GM12873 (cell line): ENCODE results near the gene TFDP2.

Experiments
- TF ChIP-seq, protein P1 (sequence below): IDR thresholded peaks from 2 replicates; pipeline ENCODE4 v1.5.1; 2012; ENCODE audit warnings: low read depth, mild to moderate bottlenecking, moderate library complexity, low read length, control low read depth; ENCODE audit not compliant: insufficient read depth; ENCODE audit errors: missing control alignments

TFDP2 gene

DNA sequence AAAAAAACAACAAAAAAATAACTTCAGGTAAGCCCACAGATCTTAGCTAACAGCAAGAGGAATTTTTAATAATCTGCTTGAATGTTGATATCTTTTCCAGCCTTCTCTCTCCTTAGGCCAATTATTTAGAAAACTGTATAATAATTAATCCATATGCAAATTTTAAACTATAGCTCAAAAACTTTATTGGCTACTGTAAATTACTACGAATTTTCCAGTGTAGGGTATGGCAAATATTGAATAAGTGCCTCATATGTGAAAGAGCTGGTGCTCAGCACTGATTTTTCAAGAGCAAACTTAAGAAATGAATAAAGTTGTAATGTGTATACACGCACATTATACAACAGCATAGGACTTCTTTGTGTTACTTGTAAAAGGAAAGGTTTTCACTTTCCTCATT, 123.0 kb downstream of the TFDP2 start:
- TF ChIP-seq, protein P1, sequence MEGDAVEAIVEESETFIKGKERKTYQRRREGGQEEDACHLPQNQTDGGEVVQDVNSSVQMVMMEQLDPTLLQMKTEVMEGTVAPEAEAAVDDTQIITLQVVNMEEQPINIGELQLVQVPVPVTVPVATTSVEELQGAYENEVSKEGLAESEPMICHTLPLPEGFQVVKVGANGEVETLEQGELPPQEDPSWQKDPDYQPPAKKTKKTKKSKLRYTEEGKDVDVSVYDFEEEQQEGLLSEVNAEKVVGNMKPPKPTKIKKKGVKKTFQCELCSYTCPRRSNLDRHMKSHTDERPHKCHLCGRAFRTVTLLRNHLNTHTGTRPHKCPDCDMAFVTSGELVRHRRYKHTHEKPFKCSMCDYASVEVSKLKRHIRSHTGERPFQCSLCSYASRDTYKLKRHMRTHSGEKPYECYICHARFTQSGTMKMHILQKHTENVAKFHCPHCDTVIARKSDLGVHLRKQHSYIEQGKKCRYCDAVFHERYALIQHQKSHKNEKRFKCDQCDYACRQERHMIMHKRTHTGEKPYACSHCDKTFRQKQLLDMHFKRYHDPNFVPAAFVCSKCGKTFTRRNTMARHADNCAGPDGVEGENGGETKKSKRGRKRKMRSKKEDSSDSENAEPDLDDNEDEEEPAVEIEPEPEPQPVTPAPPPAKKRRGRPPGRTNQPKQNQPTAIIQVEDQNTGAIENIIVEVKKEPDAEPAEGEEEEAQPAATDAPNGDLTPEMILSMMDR = no peak

DNA sequence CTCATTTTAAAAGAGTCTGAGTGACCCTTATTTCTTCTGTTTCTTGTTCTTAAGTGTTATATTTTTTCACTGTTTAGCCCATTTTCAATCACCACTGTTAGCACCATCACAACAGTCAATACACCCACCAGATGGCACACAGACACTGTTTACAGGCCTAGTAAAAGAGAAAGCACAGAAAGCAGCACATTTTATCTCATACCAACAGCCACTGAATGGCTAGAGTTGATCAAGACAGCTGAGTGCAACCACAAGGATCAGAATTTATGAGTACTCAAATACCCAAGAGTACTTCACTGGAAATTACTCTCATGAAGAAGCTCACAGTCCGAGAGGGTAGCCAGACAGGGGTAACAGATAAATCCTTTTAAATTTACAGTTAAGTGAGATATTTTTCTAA, 127.0 kb downstream of the TFDP2 start:
- TF ChIP-seq, protein P1 = peak; percentile 35

DNA sequence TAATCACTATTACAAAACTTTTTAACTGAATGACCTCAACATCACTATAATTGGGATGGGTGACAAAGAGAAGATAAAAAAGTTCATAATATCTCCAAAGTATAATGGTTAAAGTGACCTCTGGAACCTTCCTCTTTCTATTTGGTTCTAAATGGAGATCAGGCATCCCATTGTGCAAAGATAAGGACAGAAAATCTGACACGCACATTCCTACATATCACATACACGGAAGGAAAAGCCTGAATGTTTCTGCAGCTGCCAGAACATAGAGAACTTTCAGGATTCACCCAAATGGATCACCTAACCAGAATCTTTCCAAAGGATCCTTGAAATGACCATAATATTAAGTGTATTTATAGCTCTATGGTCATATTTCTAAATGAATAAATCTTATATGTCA, 128.2 kb downstream of the TFDP2 start:
- TF ChIP-seq, protein P1 = no peak

DNA sequence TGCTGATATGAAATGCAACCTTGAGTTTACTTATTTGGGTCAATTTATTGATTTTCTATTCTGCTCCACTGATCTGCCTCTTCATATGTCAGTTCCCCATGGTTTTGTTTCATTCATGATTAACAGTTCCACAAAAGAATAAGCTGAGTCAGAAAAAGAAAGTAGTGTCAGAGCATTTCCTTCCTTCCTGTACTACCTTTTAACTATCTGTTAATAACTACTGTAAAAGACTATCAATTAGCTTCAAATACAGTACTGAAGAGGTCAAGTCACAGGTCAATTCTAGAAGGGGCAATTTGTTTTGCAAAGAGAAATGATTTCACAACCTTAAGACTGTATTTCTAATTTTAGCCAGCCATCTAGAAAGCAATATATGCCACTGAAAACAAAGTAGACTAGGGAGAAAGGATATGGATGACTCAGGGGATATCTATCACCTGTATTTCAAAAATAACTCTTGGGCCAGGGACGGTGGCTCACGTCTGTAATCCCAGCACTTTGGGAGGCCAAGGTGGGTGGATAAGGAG, 129.5 kb downstream of the TFDP2 start:
- TF ChIP-seq, protein P1 = no peak

DNA sequence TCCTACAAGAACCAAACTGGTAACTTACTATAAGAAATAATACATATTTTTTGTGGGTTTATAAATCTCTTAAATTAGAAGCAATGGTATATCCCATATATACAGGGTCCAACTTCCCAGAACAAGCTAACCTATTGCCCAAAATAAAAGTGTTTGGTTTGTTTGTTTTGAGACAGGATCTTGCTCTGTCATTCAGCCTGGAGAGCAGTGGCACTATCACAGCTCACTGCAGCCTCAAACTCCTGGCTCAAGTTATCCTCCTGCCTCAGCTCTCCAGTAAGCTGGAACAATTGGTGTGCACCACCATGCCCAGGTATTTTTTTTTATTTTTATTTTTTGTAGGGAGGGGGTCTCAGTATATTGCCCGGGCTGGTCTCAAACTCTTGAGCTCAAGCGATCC, 135.4 kb downstream of the TFDP2 start:
- TF ChIP-seq, protein P1 = no peak

DNA sequence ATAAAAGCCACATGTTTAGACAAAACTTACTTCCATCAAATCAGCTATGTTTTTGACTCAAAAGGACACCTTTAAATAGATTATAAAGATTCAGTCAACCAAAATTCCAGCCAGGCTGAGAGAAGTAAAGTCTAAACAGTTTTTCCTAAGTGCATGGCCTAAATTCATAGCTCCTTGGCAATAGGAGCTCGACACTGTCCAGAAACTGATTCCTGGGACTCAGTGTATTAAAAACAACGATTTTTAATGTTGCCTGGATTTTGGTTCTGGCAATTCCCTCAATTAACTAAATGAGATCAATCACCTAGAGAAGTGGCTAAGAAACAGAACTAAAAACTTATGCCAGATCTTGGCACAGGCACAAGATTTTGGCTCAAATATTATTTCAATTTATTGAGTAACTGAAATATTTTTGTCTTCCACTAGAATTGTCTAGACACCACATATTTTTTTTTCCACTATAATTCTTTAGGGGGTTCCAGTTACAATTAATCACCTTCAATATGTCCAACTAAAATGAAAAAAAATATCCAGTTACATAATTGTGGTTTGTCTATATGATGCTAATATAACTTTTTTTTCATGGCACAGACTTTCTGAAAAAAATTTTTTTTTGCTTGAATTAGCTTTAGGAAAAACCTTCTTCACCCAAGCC, 135.9 kb downstream of the TFDP2 start:
- TF ChIP-seq, protein P1 = no peak

DNA sequence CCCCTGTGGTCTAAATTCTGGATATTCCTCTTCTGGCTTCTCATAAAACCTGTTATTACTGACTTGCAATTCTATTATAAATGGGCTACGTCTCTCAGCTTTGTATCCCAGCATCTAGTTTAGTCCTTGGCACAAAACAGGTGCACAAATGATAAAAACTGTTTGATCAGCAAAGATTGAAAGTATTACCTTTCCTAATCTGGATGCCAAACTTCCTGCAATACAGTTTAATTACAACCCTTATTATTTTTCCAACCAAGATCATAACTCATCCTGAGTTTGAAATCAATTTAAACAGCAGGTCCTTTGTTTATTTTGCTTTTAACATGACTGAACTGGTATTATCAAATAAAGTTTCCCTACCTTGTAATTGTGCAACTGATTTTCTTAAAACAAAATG, 140.3 kb downstream of the TFDP2 start:
- TF ChIP-seq, protein P1 = no peak
